Measurements from ENCODE around the gene FUT2. TPM values are rescaled to one million over a fixed set of nuclear protein-coding genes. Genes with fewer than 3 reads are reported as not detected.

FUT2 gene
- polyA plus RNA-seq, 10 donors = 0.39 to 1.2 (median 0.83) TPM

DNA sequence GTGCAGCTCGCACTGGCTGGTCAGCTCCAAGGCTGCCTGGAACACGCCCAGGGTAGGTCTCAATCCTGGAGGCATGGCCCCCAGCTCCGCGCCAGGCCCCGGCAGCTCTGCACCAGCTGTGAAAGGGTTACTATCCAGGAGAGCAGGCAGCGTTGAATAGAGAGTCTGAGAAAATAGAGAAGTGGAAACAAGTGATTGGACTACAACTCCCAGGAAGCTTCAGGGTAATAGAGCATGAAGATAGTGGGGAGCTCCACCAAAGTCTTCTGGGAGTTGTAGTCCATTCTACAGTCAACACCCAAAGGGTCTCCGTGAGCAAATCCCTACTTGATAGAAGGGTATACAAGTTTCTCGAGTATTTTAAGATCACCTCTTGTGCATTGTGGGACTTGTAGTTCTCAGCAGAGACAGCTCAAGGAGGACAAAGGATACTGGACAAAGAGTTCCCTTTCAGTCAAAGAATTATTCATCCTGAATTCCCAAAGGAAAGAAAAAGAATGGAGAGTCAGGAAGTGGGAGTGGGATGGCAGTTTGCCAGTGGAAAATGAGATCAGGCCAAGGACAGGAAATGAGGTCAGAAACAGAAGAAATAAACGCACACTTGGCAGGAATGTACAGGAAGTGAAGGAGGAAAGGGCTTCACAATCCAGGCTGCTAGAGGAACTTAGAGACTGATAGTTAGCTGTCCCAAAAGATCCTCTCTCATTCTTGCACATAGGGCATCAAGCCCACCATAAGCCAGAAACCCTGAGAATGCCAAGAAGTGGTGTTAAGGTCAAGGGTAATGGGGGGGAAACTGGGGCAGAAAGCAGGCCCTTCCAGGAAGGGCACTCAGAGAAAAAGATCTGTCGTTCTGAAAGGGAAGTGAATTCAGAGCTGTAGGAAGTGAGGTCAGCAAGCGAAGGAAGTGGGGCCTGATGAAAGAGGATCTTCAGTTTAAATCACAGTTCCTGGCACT lies 29.3 kb downstream of the FUT2 start:
- DNase-seq = peak; percentile 89 to 94 (median 93)

DNA sequence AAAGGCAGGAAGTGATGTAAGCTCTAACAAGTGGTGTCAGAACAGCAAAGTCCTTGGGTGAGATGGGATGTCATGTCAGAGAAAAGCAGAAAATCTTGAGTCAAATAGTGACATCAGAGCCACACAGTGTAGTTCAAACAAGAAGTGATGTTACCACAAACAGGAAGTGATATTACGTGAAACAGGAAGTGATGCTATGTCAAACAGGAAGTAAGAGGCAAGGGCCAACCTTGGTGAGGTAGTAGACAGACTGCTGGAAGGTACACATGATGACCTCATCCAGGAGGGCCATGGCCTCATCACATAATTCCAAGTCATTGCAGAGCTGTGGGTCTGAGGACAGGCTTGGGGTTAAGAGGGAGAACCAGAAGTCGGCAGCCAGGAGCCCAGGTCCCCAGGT lies 30.8 kb downstream of the FUT2 start:
- peak in 1 of 3 donors; percentile 42 for DNase-seq

DNA sequence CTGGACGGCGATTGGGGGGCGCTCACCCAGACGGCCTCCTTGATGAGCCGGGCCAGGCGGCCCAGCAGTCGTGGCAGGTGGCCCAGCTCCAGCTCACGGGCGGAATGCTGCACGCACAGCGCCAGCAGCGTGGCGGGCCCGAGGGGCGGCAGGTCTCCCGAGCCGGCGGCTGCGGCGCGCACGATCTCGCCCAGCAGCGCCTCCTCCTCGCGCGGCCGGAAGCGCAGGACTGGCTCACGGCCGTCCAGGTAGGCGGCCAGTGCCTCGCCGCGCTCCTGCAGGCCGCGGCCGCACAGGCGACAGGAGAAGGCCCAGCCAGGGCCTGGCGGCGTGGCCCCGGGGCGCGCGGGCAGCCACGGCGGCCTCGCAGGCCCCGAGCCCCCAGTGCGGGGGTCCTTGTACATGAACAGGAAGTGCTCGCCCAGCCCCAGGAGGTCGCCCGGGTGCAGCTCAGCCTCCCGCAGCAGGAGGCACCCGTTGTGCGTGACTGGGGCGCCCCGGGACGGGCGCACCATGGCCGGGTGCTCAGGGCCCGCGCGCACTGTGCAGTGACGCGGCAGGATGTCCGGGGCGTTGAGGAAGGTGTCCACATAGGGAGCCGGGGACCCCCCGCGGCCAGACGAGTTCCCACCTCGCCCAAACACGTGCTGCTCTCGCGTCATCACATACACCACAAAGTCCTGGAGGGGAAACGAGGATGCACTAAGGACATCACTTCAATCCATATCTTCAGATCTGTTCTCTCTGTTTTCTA lies 33.3 kb downstream of the FUT2 start:
- no peak for DNase-seq

DNA sequence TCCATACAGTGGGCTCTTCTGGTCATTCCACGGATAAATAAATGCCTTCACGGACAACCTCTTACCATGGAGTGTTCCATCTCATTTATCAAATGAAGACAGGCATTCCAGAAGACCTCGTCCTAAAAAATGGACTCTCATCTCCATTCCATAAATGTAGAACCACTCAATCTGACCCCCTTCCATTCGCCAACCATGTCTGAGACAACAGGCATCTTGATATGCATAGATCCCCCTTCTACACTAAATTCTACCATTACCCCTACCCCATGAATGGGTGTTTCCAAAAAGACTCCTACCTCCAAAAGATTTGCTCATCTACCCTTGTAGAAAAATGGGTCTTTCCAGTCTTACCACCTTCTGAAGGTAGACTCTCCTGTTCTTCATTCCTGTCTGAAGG lies 35.7 kb downstream of the FUT2 start:
- no peak for DNase-seq

DNA sequence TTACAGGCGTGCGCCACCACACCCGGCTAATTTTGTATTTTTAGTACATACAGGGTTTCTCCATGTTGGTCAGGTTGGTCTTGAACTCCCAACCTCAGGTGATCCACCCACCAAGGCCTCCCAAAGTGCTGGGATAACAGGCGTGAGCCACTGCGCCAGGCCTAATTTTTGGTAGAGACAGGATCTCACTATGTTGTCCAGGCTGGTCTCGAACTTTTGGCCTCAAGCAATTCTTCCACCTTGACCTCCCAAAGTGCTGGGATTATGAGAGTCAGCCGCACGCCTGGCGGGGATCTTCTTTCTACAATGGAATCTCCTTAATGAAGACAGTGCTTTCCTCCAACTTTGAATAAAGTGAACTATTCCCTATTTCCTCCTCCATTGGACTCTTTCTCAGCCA lies 38.9 kb downstream of the FUT2 start:
- DNase-seq = no peak

DNA sequence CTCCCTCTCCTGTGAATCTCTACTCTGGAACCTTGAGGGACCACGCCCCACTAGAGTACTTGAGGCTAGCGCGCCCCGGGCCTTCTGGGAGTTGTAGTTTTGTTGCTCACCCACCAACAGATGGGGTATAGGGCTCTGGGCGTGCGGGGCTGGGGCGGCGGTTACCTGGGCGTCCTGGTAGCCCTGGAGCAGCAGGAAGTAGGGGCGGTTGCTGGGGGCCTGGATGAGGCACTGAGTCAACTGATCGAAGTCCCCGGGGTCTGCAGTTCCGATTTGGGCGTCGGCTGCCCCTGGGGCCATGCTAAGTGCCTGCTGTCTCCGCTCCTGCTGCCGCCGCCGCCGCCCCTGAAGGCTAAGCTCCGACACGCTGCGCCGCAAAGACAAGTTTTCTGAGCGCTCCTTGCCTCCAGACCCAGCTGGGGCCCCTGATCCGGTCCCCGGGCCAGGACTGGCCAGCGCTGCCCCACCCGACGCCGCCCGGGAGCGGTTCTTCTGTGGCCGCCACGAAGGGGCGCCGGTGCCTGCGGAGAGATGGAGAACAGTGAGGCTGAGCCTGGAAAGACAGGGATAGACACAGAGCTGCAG lies 39.4 kb downstream of the FUT2 start:
- no peak for DNase-seq

DNA sequence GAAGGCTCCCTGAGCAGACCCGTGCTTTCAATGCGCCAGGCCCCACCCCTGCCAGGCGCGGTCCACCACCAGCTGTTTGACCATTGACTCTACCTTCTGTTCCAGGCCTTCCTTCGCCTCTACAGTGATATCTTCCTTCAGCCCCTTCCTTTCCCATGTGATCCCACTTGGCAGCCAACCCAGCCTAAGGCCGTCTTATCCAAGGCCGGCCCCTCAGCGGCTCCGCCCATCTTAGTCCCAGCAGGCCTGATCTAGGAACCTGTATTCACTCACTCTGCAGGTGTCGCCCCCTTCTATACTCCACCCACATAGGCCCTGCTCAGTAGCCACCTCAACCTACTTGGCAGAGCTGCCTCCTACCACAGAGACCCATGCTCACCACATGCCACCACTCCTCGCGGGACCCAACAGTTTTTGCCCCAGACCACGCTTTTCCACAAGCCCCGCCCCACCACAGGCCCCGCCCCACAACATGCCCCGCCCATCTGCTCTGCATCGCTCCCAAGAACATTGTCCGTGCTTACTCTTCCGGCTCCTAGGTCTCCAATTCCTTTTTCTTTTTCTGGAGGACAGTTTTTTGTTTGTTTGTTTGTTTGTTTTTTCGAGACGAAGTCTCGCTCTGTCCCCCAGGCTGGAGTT lies 41.7 kb downstream of the FUT2 start:
- peak; percentile 57 to 69 (median 61) for DNase-seq

DNA sequence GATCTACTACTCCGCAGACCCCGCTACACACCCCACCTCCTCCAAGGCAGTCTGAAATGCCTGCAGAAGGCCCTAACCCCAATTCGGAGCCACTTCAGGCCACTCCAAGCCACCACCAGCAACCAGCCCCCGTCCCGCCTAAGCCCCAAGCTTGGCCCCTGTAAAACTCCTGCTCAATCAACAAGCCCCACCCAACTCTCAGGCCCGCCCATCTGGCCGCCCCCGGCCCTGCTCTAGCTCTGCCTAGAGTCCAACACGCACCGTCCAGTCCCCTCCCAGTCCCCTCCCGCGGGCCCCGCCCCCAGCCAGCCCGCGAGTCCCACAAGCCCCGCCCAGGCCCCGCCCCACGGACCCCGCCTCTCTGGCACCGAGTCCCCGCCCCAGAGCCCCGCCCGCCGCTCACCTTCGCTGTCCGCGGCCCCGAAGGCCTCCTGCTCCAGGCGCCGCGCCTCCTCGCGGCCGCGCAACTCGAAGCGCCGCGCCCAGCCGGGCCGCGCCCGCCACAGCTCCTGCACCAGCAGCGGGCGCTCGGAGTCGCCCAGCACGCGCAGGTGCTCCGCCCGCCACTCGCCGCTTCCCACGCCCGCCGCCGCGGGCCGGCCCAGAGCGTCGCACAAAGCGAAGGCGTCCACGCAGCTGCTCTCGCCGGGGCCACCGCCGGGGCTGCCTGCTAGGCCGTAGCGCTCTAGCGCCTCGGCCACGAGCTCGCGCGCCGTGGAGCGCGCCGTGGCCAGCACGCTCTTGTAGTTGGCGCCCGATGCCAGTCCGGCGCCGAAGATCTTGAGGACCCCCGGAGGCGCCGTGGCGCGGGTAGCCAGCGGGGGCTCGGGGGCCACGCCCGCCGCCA lies 43.0 kb downstream of the FUT2 start:
- DNase-seq = peak; percentile 86 to 93 (median 89)

DNA sequence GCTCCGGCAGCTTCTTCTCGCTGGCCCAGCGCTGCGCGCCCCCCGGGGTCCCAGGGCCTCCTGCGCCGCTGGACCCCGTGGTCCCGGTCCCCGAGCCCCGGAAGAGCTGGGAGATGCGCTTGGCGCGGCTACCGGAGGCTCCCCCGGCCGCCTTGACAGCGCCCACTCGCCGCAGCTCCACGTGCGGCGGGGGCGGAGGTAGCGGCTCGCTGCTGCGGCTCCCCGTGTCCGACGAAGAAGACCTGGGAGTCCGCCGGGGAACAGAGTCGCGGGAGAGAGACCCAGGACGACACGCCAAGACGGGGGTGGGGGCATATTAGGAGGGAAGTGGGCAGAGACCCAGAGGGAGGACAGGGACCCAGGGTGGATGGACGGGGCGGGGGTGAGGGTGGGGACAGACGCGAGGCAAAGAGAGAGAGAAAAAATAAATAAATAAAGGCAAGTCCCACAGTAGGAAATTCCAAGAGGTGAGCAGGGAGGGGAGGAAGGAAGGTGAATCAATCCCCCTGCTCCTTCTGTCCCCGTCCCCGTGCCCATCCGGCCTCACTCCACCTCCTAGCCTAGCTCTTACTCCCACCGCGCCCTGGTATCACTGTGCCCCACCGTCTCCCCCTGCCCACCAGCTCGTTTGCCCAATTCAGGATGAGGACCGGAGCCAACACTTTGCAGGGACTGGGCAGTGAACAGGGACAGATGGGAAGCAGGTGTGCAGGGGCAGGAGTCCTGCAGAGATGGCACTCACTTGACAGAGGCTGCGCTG lies 43.8 kb downstream of the FUT2 start:
- peak in 1 of 3 donors; percentile 42 for DNase-seq

DNA sequence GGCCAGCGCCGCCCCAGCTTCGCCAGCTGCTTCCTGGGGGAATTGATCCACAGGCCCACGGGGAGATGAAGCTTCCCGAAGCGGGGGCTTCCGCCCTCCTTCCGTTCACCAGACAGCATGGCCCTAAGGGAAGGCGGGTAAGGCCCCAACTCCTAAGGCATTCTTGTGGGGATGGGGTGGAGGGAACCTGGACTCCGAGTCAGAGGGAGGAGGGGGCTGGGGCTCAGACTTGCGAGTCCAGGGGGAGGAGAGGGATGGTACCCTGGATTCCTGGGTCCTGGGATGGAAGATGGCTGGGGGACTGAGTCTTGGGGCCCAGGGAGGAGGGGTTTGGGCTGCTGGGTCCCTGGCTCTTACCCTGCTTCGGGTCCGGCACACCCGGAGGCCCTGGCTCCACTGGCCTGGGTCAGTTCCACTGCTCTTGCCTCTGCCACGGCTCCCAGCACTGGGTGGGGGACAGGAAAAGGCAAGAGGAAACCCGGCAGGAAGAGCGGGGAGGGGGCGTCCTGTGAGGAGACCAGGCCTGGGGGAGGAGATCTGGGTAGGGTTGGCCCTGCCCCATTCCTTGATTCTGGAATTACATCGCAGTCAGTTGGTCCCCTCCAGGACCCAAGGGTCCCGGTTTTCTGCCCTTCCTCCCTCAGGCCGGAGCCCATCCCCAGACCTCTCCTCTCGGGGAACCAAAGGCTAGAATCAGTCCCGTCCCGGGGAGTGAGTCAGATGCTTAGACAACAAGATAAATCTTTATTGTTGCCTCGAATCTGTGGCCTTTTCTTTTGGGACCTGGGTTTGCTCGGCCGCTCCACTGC lies 44.6 kb downstream of the FUT2 start, which contains the start of gene RASIP1:
RASIP1 (minus strand) TSS at position 447 of the 809 bp plus-strand sequence; CDS start at position 119, 328 bp downstream.
- DNase-seq = peak in 1 of 3 donors; percentile 57

DNA sequence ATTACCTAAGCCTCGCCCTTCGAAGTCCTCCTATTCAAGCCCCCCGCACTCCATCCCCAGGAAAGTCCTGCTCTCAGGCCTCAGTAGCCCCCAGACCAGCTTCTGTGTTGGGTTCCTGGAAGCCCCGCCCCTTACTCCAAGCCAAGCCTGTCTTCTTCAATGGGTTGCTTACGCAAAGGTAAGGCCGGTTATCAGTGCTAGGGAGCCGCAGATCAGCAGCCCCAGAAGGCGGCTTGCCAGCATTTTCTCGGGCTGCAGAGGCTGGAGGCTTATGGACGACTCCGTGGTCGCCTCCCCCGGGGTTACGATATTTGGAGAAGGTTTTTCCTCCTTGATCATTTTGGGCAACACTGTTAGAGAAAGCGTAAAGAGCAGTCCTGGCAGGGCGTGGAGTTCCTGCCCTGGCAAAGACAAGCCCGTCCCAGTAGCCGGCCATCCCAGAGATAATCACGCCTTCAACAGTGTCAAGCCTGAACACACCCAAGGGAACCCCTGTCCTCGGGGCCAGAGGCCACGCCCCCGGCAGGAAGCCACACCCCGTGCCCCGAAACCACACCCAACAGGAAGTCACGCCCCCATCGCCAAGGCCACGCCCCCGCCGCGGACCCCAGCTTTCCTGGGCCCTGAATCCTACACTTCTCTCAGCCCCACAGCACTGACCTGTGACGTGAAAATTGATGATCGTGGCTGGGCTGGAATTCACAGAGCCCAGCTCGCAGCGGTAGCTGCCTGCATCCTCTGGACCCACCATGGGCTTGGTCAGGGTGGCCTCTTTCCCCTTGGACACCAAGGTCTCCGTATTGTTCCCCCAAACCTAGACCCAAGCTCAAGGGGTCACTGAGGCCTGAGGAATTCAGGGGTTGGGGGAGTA lies 45.6 kb downstream of the FUT2 start:
- DNase-seq = peak in 1 of 3 donors; percentile 43

DNA sequence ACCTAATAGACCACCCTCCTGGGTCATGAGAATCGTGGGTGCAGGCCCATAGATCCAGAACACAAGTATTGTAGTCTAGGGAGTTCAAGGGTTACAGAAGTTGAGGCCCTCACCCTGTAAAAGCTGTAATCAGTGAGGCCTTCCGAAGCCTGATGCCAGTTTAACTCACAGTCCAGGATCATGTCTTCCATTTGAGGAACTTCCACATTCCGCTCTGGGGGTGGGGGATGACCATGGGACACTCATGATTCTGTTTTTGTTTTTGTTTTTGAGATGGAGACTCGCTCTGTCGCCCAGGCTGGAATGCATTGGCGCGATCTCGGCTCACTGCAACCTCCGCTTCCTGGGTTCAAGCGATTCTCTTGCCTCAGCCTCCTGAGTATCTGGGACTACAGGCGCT lies 46.3 kb downstream of the FUT2 start:
- no peak for DNase-seq

DNA sequence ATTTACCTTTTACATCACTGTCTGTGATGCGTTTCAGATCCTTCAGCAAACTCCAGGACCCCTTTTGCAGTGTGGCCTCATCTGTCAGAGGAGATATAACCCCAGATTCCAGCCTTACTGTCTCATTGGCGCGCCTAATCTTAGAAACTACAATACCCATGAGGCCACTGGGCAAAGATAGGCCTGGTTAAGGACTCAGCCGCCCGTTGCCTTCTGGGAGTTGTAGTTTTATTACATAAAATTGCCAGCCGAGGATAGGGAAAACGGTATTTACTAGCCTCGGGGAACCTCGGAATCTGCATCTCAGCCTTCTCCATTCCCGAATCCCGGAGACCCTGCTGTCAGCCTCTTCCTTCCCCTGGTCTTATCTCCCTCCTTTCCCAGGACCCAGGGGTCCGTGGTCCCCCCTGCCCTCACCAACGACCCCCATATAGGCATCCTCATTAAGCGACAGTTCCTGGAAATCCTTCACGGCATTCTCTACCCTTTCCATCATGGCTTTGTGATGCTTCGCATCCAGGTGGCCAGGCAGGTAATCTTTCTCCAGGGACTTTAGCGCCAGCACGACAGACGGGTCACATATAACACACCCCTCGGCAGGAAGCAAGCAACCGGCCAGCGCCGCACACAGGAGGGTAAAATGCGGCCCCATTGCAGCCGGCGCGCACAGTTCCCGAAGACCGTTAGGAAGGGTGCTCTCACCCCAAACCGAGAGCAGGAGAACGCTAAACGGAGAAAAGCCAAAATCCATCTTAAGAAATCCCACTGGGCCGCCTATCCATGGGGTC lies 49.6 kb downstream of the FUT2 start:
- peak in 2 of 3 donors; percentile 59 to 77 for DNase-seq

DNA sequence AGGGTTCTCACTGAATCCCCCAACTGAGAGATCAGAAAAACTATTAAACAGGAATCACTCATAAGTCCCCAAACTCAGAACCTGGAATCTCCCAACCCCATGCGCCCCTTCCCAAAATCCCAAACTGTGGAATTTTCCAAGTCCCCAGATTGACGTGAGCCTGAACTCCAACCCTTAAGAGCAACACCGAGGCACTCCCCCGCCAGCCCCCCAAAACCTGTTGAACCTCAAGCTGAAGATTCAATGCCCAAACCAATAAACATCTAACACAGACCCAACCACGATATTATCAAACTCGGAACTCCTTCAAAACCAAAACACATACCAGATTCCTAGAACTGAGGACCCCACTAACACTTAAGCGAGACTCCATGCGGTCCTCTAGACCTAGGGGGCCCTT lies 50.3 kb downstream of the FUT2 start:
- DNase-seq = no peak

DNA sequence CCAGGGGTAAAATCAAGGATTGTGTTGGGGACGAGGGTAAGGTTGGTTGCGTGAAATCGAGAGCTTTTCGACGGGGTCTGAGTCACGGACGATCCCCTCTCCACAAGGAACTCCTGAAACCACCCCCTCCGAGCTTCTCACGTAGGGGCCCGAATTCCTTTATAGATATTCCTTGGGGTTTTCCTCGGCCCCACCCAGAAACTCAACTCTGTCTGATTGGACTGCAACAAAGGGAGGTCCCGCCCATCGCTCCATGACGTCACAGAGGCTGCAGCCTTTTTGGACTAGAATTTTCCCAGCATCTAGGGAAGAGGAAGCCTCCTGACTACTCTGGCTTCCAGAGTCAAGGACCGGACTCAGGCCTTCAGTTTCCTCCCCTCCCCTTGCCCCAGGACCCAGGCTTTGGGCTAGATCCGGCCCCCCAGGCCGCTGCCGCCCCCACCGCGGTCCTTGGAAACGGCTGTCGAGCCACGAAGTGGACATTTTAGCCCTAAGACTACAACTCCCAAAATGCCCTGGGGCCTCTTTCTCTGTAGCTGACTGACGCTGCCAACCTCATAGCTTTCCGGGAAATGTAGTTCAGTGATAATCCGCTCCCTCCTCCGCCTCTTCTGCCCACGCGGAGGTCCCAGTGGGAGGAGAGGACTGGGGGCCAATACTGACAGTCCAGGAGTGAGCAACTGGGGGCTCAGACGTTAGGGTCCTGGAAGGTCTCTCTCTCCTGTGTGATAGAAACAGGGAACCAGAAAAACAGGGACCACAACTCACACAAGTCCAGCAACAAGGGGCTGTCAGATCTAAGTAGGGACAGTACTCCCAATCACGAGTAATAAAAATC lies 51.2 kb downstream of the FUT2 start, which contains the start of gene IZUMO1:
IZUMO1 (minus strand) TSS at position 172 of the 838 bp plus-strand sequence. CDS start 1,050 bp downstream, outside the sequence.
- DNase-seq = peak; percentile 81 to 92 (median 81)

Measured in muscle of back (tissue), 11 donors.